Esophagus muscularis mucosa (tissue), 4 donors: ENCODE measurements around the gene DCD.

Source experiments
- CTCF ChIP-seq, 3 experiments: fragments of 200-600 bp in 2 of 3; fragments of 450-650 bp in 1 of 3; sonication (generic) in 2 of 3; IDR thresholded peaks; one replicate each; pipeline ENCODE4 v1.5.1; 2017 to 2019; ENCODE audit warnings: antibody characterized with exemption in 3 of 3, mild to moderate bottlenecking in 2 of 3, moderate library complexity in 1 of 3
- EP300 ChIP-seq: sonication (generic); formaldehyde crosslinking; IDR thresholded peaks from one replicate; pipeline ENCODE4 v1.6.1; 2017; ENCODE audit warnings: antibody characterized with exemption
- POLR2A ChIP-seq: fragments of 450-650 bp; IDR thresholded peaks from one replicate; pipeline ENCODE4 v1.6.1; 2017; ENCODE audit warnings: antibody characterized with exemption, moderate library complexity, mild to moderate bottlenecking, low read depth

- TF ChIP-seq POLR2A (no peak), CTCF (IDR thresholded peaks at IDR 0.05) (no peak), EP300 (no peak)
Observed at GRCh38 chr12:54689984-54690383, 41.8 kb upstream of the DCD start.
